C4-2B (cell line): ENCODE data around the gene SUN1.

Source experiments
- ZFX ChIP-seq: fragments of 450-650 bp; IDR thresholded peaks from 2 replicates; pipeline ENCODE4 v1.6.1; 2017
- TF ChIP-seq, protein P1 (sequence below): fragments of 450-650 bp; conservative IDR thresholded peaks from 2 replicates; pipeline ENCODE4 v1.5.1; 2017; ENCODE audit warnings: mild to moderate bottlenecking

DNA sequence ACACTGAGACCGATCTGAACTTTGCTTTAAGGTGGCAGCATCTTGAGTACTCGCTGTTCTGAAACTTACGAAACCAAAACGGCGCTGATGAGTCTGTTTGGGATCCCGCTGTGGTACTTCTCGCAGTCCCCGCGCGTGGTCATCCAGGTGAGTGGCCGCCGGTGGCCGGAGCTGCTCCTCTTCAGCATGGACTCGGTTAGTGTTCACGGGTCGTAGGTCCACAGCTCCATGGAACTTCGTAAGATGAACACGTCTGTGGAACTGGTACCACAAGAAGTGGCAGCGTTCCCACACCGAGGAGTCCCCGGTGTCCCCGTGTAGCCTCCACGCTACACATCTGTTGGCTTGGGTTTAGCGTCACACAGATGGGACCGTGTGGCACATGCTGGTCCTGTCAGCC, 33.6 kb downstream of the SUN1 start:
- TF ChIP-seq, protein P1, sequence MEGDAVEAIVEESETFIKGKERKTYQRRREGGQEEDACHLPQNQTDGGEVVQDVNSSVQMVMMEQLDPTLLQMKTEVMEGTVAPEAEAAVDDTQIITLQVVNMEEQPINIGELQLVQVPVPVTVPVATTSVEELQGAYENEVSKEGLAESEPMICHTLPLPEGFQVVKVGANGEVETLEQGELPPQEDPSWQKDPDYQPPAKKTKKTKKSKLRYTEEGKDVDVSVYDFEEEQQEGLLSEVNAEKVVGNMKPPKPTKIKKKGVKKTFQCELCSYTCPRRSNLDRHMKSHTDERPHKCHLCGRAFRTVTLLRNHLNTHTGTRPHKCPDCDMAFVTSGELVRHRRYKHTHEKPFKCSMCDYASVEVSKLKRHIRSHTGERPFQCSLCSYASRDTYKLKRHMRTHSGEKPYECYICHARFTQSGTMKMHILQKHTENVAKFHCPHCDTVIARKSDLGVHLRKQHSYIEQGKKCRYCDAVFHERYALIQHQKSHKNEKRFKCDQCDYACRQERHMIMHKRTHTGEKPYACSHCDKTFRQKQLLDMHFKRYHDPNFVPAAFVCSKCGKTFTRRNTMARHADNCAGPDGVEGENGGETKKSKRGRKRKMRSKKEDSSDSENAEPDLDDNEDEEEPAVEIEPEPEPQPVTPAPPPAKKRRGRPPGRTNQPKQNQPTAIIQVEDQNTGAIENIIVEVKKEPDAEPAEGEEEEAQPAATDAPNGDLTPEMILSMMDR: no peak
- TF ChIP-seq ZFX: no peak
